ENCODE results near the gene PRKCQ. TPM values are rescaled to one million over a fixed set of nuclear protein-coding genes. Genes with fewer than 3 reads are reported as not detected.
A peak's percentile ranks its signal among the peaks of the same experiment; 100 is the strongest.

The PRKCQ gene
- total RNA-seq, 1 donor from 2014 or later, result 2.1 TPM

- Mint-ChIP-seq H3K27me3 (ENCODE audit: low read depth, unreplicated experiment) (peaks cover 5% of the 10 kb centered on the region), H3K4me3 (ENCODE audit: unreplicated experiment) (no peak overlapping the region), H3K36me3 (ENCODE audit: low read depth, unreplicated experiment) (no peaks in the 10 kb centered on the region), H3K9me3 (ENCODE audit: unreplicated experiment) (no peaks in the 10 kb centered on the region), H3K27ac (ENCODE audit: unreplicated experiment) (no peak overlapping the region), H3K4me1 (ENCODE audit: low read depth, unreplicated experiment) (no peaks in the 10 kb centered on the region)
- no peak for FAIRE-seq
- Histone ChIP-seq H3K4me1 (ENCODE audit: insufficient read depth, low read length) (no peaks in the 10 kb centered on the region), H3K9ac (ENCODE audit: low read length) (no peak overlapping the region), H3K36me3 (ENCODE audit: insufficient read depth, low read length) (no peaks in the 10 kb centered on the region), H4K20me1 (ENCODE audit: insufficient read depth, low read length) (no peaks in the 10 kb centered on the region), H3K27ac (ENCODE audit: low read depth, low read length) (no peak overlapping the region), H3K27me3 (ENCODE audit: insufficient read depth, low read length) (no peaks in the 10 kb centered on the region), H3K4me2 (ENCODE audit: low read length) (peak overlapping the region; percentile 36), H3K4me3 (ENCODE audit: insufficient read depth, low read depth, low read length) (no peak overlapping the region), H3K9me3 (ENCODE audit: insufficient read depth, low read depth, low read length) (no peaks in the 10 kb centered on the region), H2AFZ (ENCODE audit: low read depth, low read length) (no peak overlapping the region), H3K79me2 (ENCODE audit: insufficient read depth, low read length) (no peaks in the 10 kb centered on the region)
- TF ChIP-seq CTCF (IDR thresholded peaks at IDR 0.05; ENCODE audit: insufficient read depth, low read depth, low read length), result no peak
- TF ChIP-seq EZH2 (IDR thresholded peaks at IDR 0.05; ENCODE audit: insufficient read depth, low read length), result no peak
- no peak for DNase-seq (ENCODE audit: low read depth)
Observed at GRCh38 chr10:6543431-6544005, 36.6 kb downstream of the PRKCQ start.

GRCh38 chr10:6542999-6543430 lies 37.1 kb downstream of the PRKCQ start:
- H3K4me1 ChIP-seq (ENCODE audit: insufficient read depth, low read length), result no peaks in the 10 kb centered on the region
- H3K9ac ChIP-seq (ENCODE audit: low read length), result no peak overlapping the region
- no peak overlapping the region for H3K27ac ChIP-seq (ENCODE audit: low read depth, low read length)
- no peak overlapping the region for H3K4me3 ChIP-seq (ENCODE audit: insufficient read depth, low read depth, low read length)
- Mint-ChIP-seq H3K27ac (ENCODE audit: unreplicated experiment) (no peak overlapping the region), H3K27me3 (ENCODE audit: low read depth, unreplicated experiment) (peaks cover 5% of the 10 kb centered on the region), H3K4me1 (ENCODE audit: low read depth, unreplicated experiment) (no peaks in the 10 kb centered on the region), H3K36me3 (ENCODE audit: low read depth, unreplicated experiment) (no peaks in the 10 kb centered on the region), H3K4me3 (ENCODE audit: unreplicated experiment) (no peak overlapping the region), H3K9me3 (ENCODE audit: unreplicated experiment) (no peaks in the 10 kb centered on the region)
- TF ChIP-seq CTCF (IDR thresholded peaks at IDR 0.05; ENCODE audit: insufficient read depth, low read depth, low read length) (no peak), EZH2 (IDR thresholded peaks at IDR 0.05; ENCODE audit: insufficient read depth, low read length) (no peak)
- H3K9me3 ChIP-seq (ENCODE audit: insufficient read depth, low read depth, low read length), result no peaks in the 10 kb centered on the region
- H3K27me3 ChIP-seq (ENCODE audit: insufficient read depth, low read length), result no peaks in the 10 kb centered on the region
- H3K79me2 ChIP-seq (ENCODE audit: insufficient read depth, low read length), result no peaks in the 10 kb centered on the region
- H3K36me3 ChIP-seq (ENCODE audit: insufficient read depth, low read length), result no peaks in the 10 kb centered on the region
- no peak overlapping the region for H2AFZ ChIP-seq (ENCODE audit: low read depth, low read length)
- no peaks in the 10 kb centered on the region for H4K20me1 ChIP-seq (ENCODE audit: insufficient read depth, low read length)
- DNase-seq (ENCODE audit: low read depth) (no peak), FAIRE-seq (no peak)
- H3K4me2 ChIP-seq (ENCODE audit: low read length), result peak overlapping the region; percentile 36

- H4K20me1 ChIP-seq (ENCODE audit: insufficient read depth, low read length), result no peaks in the 10 kb centered on the region
- peaks cover 5% of the 10 kb centered on the region for H3K27me3 Mint-ChIP-seq (ENCODE audit: low read depth, unreplicated experiment)
- H3K9me3 ChIP-seq (ENCODE audit: insufficient read depth, low read depth, low read length), result no peaks in the 10 kb centered on the region
- no peaks in the 10 kb centered on the region for H3K79me2 ChIP-seq (ENCODE audit: insufficient read depth, low read length)
- TF ChIP-seq CTCF (IDR thresholded peaks at IDR 0.05; ENCODE audit: insufficient read depth, low read depth, low read length), result no peak
- no peak for TF ChIP-seq EZH2 (IDR thresholded peaks at IDR 0.05; ENCODE audit: insufficient read depth, low read length)
- H3K4me3 Mint-ChIP-seq (ENCODE audit: unreplicated experiment), result no peak overlapping the region
- H2AFZ ChIP-seq (ENCODE audit: low read depth, low read length), result no peak overlapping the region
- no peaks in the 10 kb centered on the region for H3K27me3 ChIP-seq (ENCODE audit: insufficient read depth, low read length)
- no peaks in the 10 kb centered on the region for H3K4me1 ChIP-seq (ENCODE audit: insufficient read depth, low read length)
- H3K4me3 ChIP-seq (ENCODE audit: insufficient read depth, low read depth, low read length), result no peak overlapping the region
- H3K9ac ChIP-seq (ENCODE audit: low read length), result no peak overlapping the region
- DNase-seq (ENCODE audit: low read depth) (no peak), FAIRE-seq (no peak)
- no peak overlapping the region for H3K4me2 ChIP-seq (ENCODE audit: low read length)
- no peaks in the 10 kb centered on the region for H3K36me3 Mint-ChIP-seq (ENCODE audit: low read depth, unreplicated experiment)
- no peak overlapping the region for H3K27ac Mint-ChIP-seq (ENCODE audit: unreplicated experiment)
- H3K9me3 Mint-ChIP-seq (ENCODE audit: unreplicated experiment), result no peaks in the 10 kb centered on the region
- H3K4me1 Mint-ChIP-seq (ENCODE audit: low read depth, unreplicated experiment), result no peaks in the 10 kb centered on the region
- no peak overlapping the region for H3K27ac ChIP-seq (ENCODE audit: low read depth, low read length)
- no peaks in the 10 kb centered on the region for H3K36me3 ChIP-seq (ENCODE audit: insufficient read depth, low read length)
Observed at GRCh38 chr10:6539833-6540232, 40.2 kb downstream of the PRKCQ start.
